SKM-1 treated with dmso at 0.1 percent for 144 hours (cell line): ENCODE data around the gene SYMPK.

ENCODE experiments used
- DNase-seq: peaks from one replicate; lab custom pipeline; 2025; ENCODE audit not compliant: unreplicated experiment; lab: John Stamatoyannopoulos, UW

Gene SYMPK

DNA sequence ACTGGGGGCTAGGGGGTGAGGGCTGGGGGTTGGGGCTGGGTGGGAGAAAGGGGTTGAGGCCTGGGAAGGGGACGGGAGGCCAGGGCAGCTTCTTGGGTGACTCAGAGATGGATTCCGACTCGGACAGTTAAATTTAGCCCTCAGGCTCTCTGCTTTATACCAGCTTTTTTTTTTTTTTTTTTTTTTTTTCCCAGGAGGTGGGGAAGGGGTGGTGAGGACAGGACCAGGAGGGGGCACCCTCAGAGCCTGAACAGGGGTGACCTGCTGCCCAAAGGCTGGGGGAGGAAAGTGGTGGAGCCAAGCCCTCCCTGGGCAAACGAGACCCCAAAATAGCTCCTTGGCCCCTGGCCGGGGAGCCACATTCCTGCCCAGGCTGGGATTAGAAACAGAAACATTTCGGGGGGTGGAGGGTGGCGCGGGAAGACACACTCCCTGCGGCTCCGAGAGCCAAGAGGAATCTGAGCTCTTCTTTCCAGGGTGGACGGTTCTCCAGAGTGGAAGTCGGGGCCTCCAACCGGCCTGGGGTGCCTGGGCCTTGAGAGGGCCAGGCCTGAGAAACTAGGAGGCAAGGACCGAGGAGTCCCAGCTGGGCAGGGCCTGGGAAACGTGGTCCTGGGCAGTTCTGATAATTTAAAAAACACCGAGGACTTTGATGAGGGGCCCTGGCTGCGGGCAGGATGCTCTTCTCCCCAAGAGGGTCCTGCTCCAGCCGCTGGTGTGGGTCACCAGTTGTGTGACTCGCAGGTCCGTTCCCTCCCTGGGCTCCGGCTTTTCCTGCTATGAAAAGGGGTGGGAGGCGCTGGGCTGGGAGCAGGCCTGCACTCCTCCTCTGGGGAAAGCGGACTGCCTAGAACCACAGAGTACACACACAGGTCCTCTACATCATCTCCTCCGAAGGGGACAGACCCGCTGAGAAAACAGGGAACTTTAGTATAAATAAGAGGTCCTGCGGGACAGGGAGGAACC is 79.8 kb downstream of the SYMPK start:
- DNase-seq: no peak

DNA sequence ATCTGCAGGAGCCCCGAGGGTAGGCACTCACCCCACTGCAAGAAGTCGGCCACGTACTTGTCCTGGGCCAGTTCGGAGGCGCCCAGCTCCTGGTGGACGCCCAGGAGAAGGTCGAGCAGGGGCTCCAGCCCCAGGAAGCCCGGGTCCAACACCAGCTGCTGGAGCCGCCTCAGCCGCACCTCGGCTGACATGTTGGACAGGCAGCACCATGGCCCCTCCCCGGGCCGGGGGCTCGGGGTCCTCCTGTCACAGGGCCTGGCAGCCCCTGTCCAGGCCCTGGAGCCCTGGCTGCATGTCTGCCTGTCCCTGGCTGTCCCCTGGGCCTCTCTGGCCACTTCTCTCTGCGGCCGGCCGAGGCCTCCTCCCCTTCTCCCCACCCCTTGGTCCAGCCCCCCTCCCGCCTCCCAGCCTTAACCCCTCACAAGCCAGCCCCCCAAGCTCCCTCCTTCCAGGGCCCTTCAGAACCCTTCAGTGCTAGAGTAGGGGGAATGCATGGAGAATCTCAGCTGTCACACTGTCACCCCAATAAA is 80.7 kb downstream of the SYMPK start, which contains the start of gene DMPK:
TSS of gene DMPK (minus strand) at position 329 of the 530 bp plus-strand sequence. CDS start at position 191, 138 bp downstream.
- no peak for DNase-seq

- no peak for DNase-seq
These were observed 81.5 kb downstream of the SYMPK start for GRCh38 chr19:45781214-45782161.

DNA sequence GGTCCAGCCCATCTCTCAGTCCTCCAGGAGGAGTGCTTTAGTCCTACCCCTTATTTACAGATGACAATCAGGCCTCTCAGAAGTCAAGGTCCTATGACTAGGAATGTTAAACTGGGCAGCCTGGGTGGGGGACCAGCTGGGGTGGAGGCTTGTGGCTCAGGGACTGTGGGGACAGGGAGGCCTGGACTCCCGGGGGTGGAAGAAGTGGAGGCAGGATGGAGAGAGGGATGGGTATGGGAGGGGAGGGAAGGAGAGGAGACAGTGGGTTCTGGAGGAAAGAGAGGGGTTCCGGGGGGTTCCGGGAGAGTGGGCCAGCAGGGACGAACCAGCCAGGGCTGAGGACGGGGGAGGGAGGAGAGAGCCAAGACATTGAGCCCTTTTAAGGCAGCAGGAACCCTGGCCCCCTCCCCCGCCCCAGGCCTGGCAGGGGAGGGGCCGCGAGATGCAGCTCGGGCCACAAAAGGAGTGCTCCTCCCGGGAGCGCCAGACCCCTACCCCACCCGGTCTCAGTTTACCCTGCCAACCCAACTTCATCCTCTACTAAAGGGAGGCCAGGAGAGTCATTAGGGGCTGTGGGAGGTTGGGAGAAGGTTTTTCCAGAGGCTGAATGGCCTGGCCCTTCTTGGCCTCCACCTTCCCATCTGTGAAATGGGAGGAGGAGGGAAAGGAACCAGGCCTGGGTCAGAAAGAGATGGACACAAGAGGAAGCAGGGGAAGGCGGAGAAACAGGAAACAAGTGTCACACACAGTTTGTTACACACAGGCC is 82.3 kb downstream of the SYMPK start:
- DNase-seq: no peak

DNA sequence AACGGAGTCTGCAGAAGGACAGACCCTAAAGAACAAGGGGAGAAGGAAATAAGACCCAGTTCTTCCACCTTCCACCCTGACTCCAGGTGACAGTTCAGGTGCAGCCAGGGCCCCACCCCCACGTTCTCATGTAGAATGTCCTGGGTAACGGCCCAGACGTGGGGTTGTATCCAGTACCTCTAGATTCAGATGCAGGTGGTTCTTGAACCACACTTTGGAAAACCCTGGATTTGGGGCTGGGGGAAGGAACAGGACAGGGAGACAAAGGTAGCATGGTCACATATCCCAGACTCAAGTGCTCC is 82.8 kb downstream of the SYMPK start:
- DNase-seq: no peak

- DNase-seq: no peak
These were observed 83.5 kb downstream of the SYMPK start for GRCh38 chr19:45779231-45780145.

DNA sequence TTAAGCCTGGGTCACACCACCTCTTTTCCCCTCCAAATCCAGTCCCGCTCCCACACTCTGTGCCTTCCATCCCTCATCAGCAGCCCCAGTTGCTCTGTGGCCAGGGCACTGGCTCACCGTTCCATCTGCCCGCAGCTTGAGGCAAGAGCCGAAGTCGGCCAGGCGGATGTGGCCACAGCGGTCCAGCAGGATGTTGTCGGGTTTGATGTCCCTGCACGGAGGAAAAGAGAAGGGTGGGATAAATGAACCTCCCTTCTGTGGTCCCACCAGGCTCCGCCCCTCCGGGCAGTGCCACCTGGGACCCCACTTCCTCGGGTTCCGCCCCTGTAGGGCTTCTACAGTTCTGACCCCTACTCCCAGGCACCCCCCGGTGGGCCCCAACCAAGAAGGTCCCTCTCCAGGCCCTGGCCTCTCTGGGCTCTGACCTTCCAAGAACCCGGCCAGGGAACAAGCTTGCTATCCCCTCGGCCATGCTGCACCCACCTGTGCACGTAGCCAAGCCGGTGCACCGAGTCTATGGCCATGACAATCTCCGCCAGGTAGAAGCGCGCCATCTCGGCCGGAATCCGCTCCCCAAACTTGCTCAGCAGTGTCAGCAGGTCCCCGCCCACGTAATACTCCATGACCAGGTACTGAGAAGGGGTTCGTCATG is 84.8 kb downstream of the SYMPK start:
- no peak for DNase-seq

DNA sequence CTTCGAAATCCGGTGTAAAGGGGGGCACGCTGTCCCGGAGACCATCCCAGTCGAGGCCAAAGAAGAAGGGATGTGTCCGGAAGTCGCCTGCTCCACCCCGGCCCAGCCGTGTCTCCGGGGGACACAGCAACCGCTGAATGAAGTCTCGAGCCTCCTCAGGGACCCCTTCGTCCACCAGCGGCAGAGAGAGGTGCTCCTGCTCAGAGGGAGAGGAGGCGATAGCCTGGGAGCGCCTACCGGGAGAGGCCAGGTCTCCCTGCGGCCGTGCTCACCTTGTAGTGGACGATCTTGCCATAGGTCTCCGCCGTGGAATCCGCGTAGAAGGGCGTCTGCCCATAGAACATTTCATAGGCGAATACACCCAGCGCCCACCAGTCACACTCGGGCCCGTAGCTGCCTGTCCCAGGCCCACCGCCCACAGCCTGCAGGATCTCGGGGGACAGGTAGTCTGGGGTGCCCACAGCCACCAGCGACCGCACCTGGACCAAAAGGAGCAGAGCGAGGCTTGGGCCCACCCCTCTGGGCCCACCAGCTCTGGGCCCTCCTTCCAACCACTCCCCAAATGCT is 85.5 kb downstream of the SYMPK start:
- no peak for DNase-seq

DNA sequence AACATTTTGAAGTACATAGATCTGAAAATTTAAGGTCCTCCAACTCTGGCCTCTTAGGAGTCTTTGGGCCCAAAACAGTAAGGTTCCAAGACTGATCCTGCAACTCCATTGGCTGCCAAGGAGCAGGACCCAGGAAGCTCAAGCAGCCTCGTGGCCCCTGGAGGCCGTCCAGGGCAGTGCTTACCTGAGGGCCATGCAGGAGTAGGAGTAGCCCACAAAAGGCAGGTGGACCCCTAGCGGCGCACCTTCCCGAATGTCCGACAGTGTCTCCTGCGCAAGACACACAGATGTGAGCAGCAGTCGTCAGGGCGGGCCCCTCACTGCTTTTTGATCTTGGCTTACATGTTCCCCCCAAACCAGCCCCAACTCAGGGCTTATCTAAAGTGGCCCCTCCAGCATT is 88.2 kb downstream of the SYMPK start:
- no peak for DNase-seq

- no peak for DNase-seq
These were observed 89.6 kb downstream of the SYMPK start for GRCh38 chr19:45773384-45773783.

- DNase-seq: no peak
These were observed 90.0 kb downstream of the SYMPK start for GRCh38 chr19:45772912-45773311.

GRCh38 chr19:45772130-45772840 is 90.7 kb downstream of the SYMPK start:
- no peak for DNase-seq

- DNase-seq: no peak
These were observed 91.5 kb downstream of the SYMPK start for GRCh38 chr19:45771311-45771933.

GRCh38 chr19:45770192-45771101 is 92.5 kb downstream of the SYMPK start:
- peak; percentile 22 for DNase-seq

- no peak for DNase-seq
These were observed 93.1 kb downstream of the SYMPK start for GRCh38 chr19:45769821-45770191.

GRCh38 chr19:45768984-45769782 is 93.8 kb downstream of the SYMPK start, which contains the start of gene SIX5:
Gene SIX5 (minus strand): TSS chr19:45769252. CDS start chr19:45768844, 408 bp downstream.
- DNase-seq: no peak
